Bronchial epithelial cell (primary cell): ENCODE measurements around the gene L1CAM. TPM values are rescaled to one million over a fixed set of nuclear protein-coding genes. Genes with fewer than 3 reads are reported as not detected.

Experiments
- DNase-seq: peaks from one replicate; pipeline ENCODE4 v3.0.0-alpha.2; 2010; ENCODE audit warnings: low read depth
- FAIRE-seq: peaks from 2 replicates; lab custom pipeline; 2011; peaks lifted over from hg19 to GRCh38; lab: Jason Lieb, UNC
- H3K27me3 ChIP-seq: 2 replicates; pipeline ENCODE4 v1.5.1; 2011; ENCODE audit warnings: low read length; ENCODE audit not compliant: control insufficient read depth, insufficient read depth
- H3K36me3 ChIP-seq: 2 replicates; pipeline ENCODE4 v1.5.1; 2011; ENCODE audit warnings: low read length; ENCODE audit not compliant: control insufficient read depth, insufficient read depth
- H3K4me3 ChIP-seq: 2 replicates; pipeline ENCODE4 v1.5.1; 2011; ENCODE audit warnings: mild to moderate bottlenecking, low read depth, low read length, control low read depth
- CTCF ChIP-seq: IDR thresholded peaks from 2 replicates; pipeline ENCODE4 v1.5.1; 2011; ENCODE audit warnings: mild to moderate bottlenecking, moderate library complexity, low read length, control low read depth, inconsistent platforms; ENCODE audit not compliant: insufficient read depth, severe bottlenecking
- total RNA-seq: library from RNA; depleted of rRNA; stranded (reverse); fragments of >200 nt; gene quantifications from 2 replicates; pipeline ENCODE4 v1.2.1, GENCODE V29; 2014

Gene L1CAM
- total RNA-seq, 1 donor from 2014 or later: 0.26 TPM

DNA sequence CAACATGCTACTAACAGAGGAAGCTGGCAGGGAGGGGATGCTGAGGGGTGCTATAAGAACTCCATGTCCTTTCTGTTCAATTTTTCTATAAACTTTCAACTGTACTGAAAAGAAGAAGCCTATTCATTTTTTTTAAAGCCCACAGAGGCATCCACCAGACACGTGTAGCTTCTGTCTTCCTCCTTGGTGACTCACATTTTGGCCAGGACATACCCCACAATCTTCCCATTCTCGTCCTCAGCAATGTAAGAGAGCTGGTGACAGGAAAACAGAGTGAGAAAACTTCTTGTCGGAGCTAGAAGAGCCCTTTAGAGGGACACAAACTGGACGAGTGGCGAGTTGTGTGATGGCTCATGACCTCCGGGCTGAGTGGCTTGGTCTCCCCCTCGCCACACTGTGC, 47.8 kb upstream of the L1CAM start:
- FAIRE-seq (no peak), DNase-seq (peak; percentile 17)
- Histone ChIP-seq H3K27me3 (no peaks in the 10 kb centered on the region), H3K36me3 (peaks cover 4% of the 10 kb centered on the region), H3K4me3 (peak overlapping the region; percentile 61)
- no peak for TF ChIP-seq CTCF

DNA sequence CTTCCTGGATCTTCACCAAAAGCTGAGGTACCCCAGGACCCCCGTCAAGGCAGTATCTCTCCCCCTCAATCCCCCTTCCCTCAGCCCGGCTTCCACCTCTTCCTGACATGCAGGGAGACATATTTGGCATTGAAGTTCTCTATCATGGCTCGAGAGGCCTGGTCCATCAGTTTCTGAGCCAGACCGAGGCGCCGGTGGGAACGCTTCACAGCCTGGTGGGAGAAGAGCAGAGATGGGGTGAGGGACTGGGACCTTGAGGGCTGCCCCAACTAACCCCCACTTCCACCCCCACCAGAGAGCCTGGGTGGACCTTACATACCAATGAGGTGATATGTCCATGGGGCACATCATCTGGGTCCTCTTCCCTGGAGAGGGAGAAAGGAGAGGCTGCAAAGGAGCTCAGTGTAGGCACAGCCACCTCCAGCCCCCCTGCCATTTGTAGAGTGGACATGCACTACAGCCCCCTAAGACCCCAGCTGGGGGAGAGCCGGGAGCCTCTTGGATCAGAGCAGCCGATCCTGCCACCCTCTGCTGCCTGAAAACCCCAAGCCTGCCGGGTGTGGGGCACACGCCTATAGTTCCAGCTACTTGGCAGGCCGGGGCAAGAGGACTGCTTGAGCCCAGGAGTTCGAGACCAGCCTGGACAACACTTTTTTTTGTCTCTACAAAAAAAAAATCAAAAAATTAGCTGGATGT, 46.4 kb upstream of the L1CAM start:
- TF ChIP-seq CTCF: no peak
- DNase-seq: no peak
- no peak for FAIRE-seq
- Histone ChIP-seq H3K36me3 (peaks cover 4% of the 10 kb centered on the region), H3K4me3 (no peak overlapping the region), H3K27me3 (no peaks in the 10 kb centered on the region)

DNA sequence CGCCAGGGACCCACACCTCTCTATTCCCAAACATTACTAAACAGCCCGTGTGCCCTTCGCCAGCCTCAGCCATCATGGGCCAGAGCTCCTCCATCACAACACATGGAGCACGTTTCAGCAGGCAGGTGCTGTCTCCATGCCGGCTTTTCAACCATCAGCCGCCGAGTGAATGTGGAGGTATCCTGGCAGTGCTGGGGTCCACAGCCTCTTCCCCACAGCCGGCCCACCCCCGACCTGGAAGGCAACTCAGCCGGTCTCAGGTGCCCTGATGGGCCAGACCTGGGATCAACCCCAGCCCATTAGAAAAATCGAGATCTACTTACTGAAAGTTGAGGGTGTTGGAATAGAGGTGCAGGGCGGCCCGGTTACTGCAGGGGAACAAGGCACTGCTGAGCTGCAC, 45.8 kb upstream of the L1CAM start:
- DNase-seq (no peak), FAIRE-seq (no peak)
- H3K4me3 ChIP-seq: no peak overlapping the region
- no peaks in the 10 kb centered on the region for H3K27me3 ChIP-seq
- peaks cover 4% of the 10 kb centered on the region for H3K36me3 ChIP-seq
- no peak for TF ChIP-seq CTCF

GRCh38 chrX:153931151-153931550, 45.2 kb upstream of the L1CAM start:
- no peak for TF ChIP-seq CTCF
- Histone ChIP-seq H3K36me3 (peaks cover 4% of the 10 kb centered on the region), H3K27me3 (no peaks in the 10 kb centered on the region), H3K4me3 (no peak overlapping the region)
- FAIRE-seq (no peak), DNase-seq (no peak)

- H3K27me3 ChIP-seq: no peaks in the 10 kb centered on the region
- H3K4me3 ChIP-seq: no peak overlapping the region
- FAIRE-seq (no peak), DNase-seq (no peak)
- TF ChIP-seq CTCF: no peak
- peaks cover 4% of the 10 kb centered on the region for H3K36me3 ChIP-seq
Observed at GRCh38 chrX:153930011-153930910, 44.3 kb upstream of the L1CAM start.
